GM21786 (cell line): Measurements from ENCODE around the gene CASKIN2.
A peak's percentile ranks its signal among the peaks of the same experiment; 100 is the strongest.

ENCODE experiments used
- ATAC-seq: cut with Tn5 transposase; IDR thresholded peaks from one replicate; pipeline ENCODE4 v1.9.1; 2021; ENCODE audit not compliant: unreplicated experiment

The CASKIN2 gene

GRCh38 chr17:75515496-75516254 is at the start of gene CASKIN2:
Gene CASKIN2, minus strand, starts transcription at chr17:75515537. Its CDS starts 1,733 bp downstream, at chr17:75513804.
- ATAC-seq: peak; percentile 36

- ATAC-seq: no peak
These were observed 49.7 kb upstream of the CASKIN2 start for GRCh38 chr17:75565066-75565465.

GRCh38 chr17:75564195-75564594 is 48.9 kb upstream of the CASKIN2 start:
- ATAC-seq: no peak

- no peak for ATAC-seq
These were observed 47.9 kb upstream of the CASKIN2 start for GRCh38 chr17:75563063-75563758.

GRCh38 chr17:75561927-75562603 is 46.7 kb upstream of the CASKIN2 start:
- ATAC-seq: no peak

GRCh38 chr17:75559958-75560533 is 44.7 kb upstream of the CASKIN2 start:
- no peak for ATAC-seq

GRCh38 chr17:75558666-75559530 is 43.6 kb upstream of the CASKIN2 start:
- no peak for ATAC-seq

- no peak for ATAC-seq
These were observed 42.7 kb upstream of the CASKIN2 start for GRCh38 chr17:75557852-75558665.

- no peak for ATAC-seq
These were observed 41.9 kb upstream of the CASKIN2 start for GRCh38 chr17:75557075-75557851.

- ATAC-seq: no peak
These were observed 40.4 kb upstream of the CASKIN2 start for GRCh38 chr17:75555679-75556153.

GRCh38 chr17:75553295-75554110 is 38.2 kb upstream of the CASKIN2 start:
- ATAC-seq: no peak

GRCh38 chr17:75552425-75553294 is 37.3 kb upstream of the CASKIN2 start:
- no peak for ATAC-seq

- ATAC-seq: no peak
These were observed 35.9 kb upstream of the CASKIN2 start for GRCh38 chr17:75551266-75551665.

- no peak for ATAC-seq
These were observed 34.8 kb upstream of the CASKIN2 start for GRCh38 chr17:75550139-75550465.

GRCh38 chr17:75549246-75550138 is 34.2 kb upstream of the CASKIN2 start:
- no peak for ATAC-seq

- ATAC-seq: no peak
These were observed 33.5 kb upstream of the CASKIN2 start for GRCh38 chr17:75548813-75549212.
